ENCODE measurements around the gene KLF3.

DNA sequence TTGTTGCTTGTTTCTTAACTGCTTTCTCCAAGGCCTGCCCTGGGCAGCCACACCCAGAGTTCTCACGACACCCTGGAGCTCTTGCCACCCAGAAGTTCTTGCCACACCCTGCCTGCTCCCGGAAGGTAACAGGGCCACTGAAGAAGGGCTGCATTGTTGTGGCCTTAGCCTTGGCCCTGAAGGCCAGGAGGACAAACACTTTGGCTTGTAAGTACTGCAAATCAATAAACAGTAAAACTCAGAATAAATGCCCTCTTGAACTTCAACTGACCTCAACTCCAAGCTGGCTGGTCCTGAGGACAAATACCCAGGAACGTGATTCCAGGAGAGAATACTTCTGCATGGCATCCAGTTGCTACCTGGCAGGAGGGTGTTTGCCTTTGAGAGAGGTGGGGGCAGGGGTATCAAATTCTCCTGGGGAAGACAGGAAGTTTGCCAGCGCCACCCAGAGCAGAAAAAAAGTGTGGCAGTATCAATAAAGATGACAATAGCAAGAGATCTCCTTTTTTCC is 64.7 kb downstream of the KLF3 start:
- TF ChIP-seq POLR2A (IDR thresholded peaks at IDR 0.05; ENCODE audit: low read length): no peak
- TF ChIP-seq GATA1 (IDR thresholded peaks at IDR 0.05; ENCODE audit: low read depth, low read length): no peak

Data from erythroblast (primary cell).